Ovary (tissue), 9 donors: ENCODE data around the gene PRLR. TPM values are rescaled to one million over a fixed set of nuclear protein-coding genes. Genes with fewer than 3 reads are reported as not detected.
"Not testable (repeated sequence)": the region's sequence is repeated elsewhere in the genome, so short reads cannot be mapped to it uniquely, and the experiment has no call there.

ENCODE experiments used
- DNase-seq, 5 donors: peaks; one replicate each; pipeline ENCODE4 v3.0.0-alpha.2; 2019 to 2020
- H3K27ac ChIP-seq, 2 donors: fragments of 200-600 bp; one replicate each; pipeline versions ENCODE4 v1.5.1 to v1.8.0; 2019 to 2022
- H3K27me3 ChIP-seq: fragments of 200-600 bp; one replicate; pipeline ENCODE4 v1.8.0; 2022
- H3K36me3 ChIP-seq: fragments of 200-600 bp; sonication (generic); one replicate; pipeline ENCODE4 v1.5.1; 2019
- H3K4me1 ChIP-seq: one replicate; pipeline ENCODE4 v1.8.1; 2013; ENCODE audit warnings: mild to moderate bottlenecking, moderate library complexity; ENCODE audit not compliant: insufficient read depth
- H3K4me3 ChIP-seq: fragments of 200-600 bp; sonication (generic); one replicate; pipeline ENCODE4 v1.5.1; 2017
- H3K9me3 ChIP-seq, 2 donors: fragments of 200-600 bp in 1 of 2; sonication (generic) in 1 of 2; one replicate each; pipeline versions ENCODE4 v1.5.1 to v1.8.1; 2013 to 2019; ENCODE audit warnings: mild to moderate bottlenecking in 1 of 2, moderate library complexity in 1 of 2
- CTCF ChIP-seq, 3 donors: fragments of 450-650 bp in 2 of 3; fragments of 200-600 bp in 1 of 3; IDR thresholded peaks; one replicate each; pipeline versions ENCODE4 v1.5.1 to v1.8.0; 2016 to 2022; ENCODE audit warnings: antibody characterized with exemption in 3 of 3, mild to moderate bottlenecking in 1 of 3
- EP300 ChIP-seq: sonication (generic); formaldehyde crosslinking; IDR thresholded peaks from one replicate; pipeline ENCODE4 v1.6.1; 2017; ENCODE audit warnings: antibody characterized with exemption
- POLR2A ChIP-seq: fragments of 450-650 bp; IDR thresholded peaks from one replicate; pipeline ENCODE4 v1.6.1; 2017; ENCODE audit warnings: antibody characterized with exemption, mild to moderate bottlenecking, moderate library complexity
- WGBS, 3 donors: extraction: QIAGEN DNeasy Blood & Tissue Kit in 1 of 3; methylation state at CpG; one replicate each; pipeline versions ENCODE4 v1.1.5 to v1.1.7; 2013 to 2017; 5-methylcytosine and 5-hydroxymethylcytosine counted together
- intact Hi-C, 4 donors: fragments of 100-400 bp; cut with DNase I; formaldehyde crosslinking; loops; one replicate each; pipeline versions ENCODE4 v1.11.0 to v1.15.1; 2022 to 2023
- polyA plus RNA-seq, 2 donors: library from polyadenylated mRNA; stranded (reverse); fragments of 200-250 nt in 1 of 2; fragments of 350-450 nt in 1 of 2; fragmentation: Illumina TruSeq in 1 of 2; extraction: RNeasy Lipid Tissue Mini Kit (QIAGEN cat#74804) in 1 of 2; gene quantifications; one replicate each; pipeline ENCODE4 v1.2.3, GENCODE V29; 2013 to 2014
- total RNA-seq, 7 donors: library from RNA; depleted of rRNA in 2 of 7; stranded (reverse); fragments of >200 nt in 2 of 7; fragmentation: NEBNext Ultra II Directional in 3 of 7; extraction: Animal tissue kit (Norgen Biotek cat#: 25700) in 3 of 7; gene quantifications; one replicate each; pipeline versions ENCODE4 v1.1.0 to v1.2.4, GENCODE V29; 2016 to 2023
- donor health status: DM: no; HTN: no; CAD: no; lungs with moderate emphysema.
- donor health status: DM: no; HTN: no; CAD: no.
- donor health status: Bipolar disorder and iron deficiency.
- donor health status: DM: yes; HTN: yes; CAD: no.
- donor health status: DM: no; HTN: no; CAD: no.
- donor health status: DM: yes; HTN: yes; CAD: no.

The PRLR gene
- total and polyA plus RNA-seq, 9 donors, result 1.8 to 24.5 (median 8.1) TPM

GRCh38 chr5:35188031-35188457 lies 42.2 kb downstream of the PRLR start:
- Histone ChIP-seq H3K4me1 (no peaks in the 10 kb centered on the region), H3K27me3 (no peaks in the 10 kb centered on the region), H3K4me3 (no peak overlapping the region), H3K36me3 (no peaks in the 10 kb centered on the region), H3K9me3 (no peaks in the 10 kb centered on the region), H3K27ac (no peak overlapping the region)
- intact Hi-C loops, result loop anchor here in 1 of 4 donors (2.0 kb wide), 1 partner anchor 119 kb away; no protein-coding TSS in a partner anchor
- no peak for DNase-seq
- TF ChIP-seq POLR2A (no peak), CTCF (IDR thresholded peaks at IDR 0.05) (no peak), EP300 (no peak)
- 81 to 87% (median 86%) methylated on average over 9 of the region's 9 CpGs for WGBS, 3 donors

- DNase-seq, H3K9me3 ChIP-seq, H3K27me3 ChIP-seq, H3K4me1 ChIP-seq, H3K36me3 ChIP-seq, H3K27ac ChIP-seq, H3K4me3 ChIP-seq: not testable (repeated sequence)
- intact Hi-C loops, result loop anchor here in 1 of 4 donors (2.0 kb wide), 1 partner anchor 119 kb away; no protein-coding TSS in a partner anchor
- whole genome bisulfite sequencing, 3 donors, result 75 to 99% (median 94%) methylated on average over 3 of the region's 3 CpGs
These were observed 42.7 kb downstream of the PRLR start for GRCh38 chr5:35187621-35188020.

GRCh38 chr5:35186749-35187148 lies 43.5 kb downstream of the PRLR start:
- Histone ChIP-seq H3K4me1 (no peaks in the 10 kb centered on the region), H3K27ac (no peak overlapping the region), H3K36me3 (no peaks in the 10 kb centered on the region), H3K9me3 (no peaks in the 10 kb centered on the region), H3K4me3 (no peak overlapping the region), H3K27me3 (no peaks in the 10 kb centered on the region)
- 92 to 97% (median 97%) methylated on average over 5 of the region's 5 CpGs for WGBS, 3 donors
- TF ChIP-seq POLR2A (no peak), EP300 (no peak), CTCF (IDR thresholded peaks at IDR 0.05) (no peak)
- intact Hi-C loops, result no loop called here
- DNase-seq, result no peak

- no peak for TF ChIP-seq POLR2A
- no peak for TF ChIP-seq CTCF (IDR thresholded peaks at IDR 0.05)
- no peak for TF ChIP-seq EP300
- Histone ChIP-seq H3K27ac (no peak overlapping the region), H3K4me1 (no peaks in the 10 kb centered on the region), H3K9me3 (no peaks in the 10 kb centered on the region), H3K4me3 (no peak overlapping the region), H3K36me3 (no peaks in the 10 kb centered on the region), H3K27me3 (no peaks in the 10 kb centered on the region)
- WGBS, 3 donors, result 90 to 94% (median 92%) methylated on average over 4 of the region's 4 CpGs
- DNase-seq, result no peak
- intact Hi-C loops, result no loop called here
These were observed 44.8 kb downstream of the PRLR start for GRCh38 chr5:35185518-35185917.

GRCh38 chr5:35183556-35183955 lies 46.7 kb downstream of the PRLR start:
- Histone ChIP-seq H3K4me1 (no peaks in the 10 kb centered on the region), H3K9me3 (no peaks in the 10 kb centered on the region), H3K27ac (no peak overlapping the region), H3K4me3 (no peak overlapping the region), H3K27me3 (no peaks in the 10 kb centered on the region), H3K36me3 (no peaks in the 10 kb centered on the region)
- intact Hi-C loops, result no loop called here
- WGBS, 3 donors, result 73 to 91% (median 81%) methylated on average over 1 of the region's 1 CpG
- DNase-seq, result no peak
- TF ChIP-seq EP300, result no peak
- no peak for TF ChIP-seq CTCF (IDR thresholded peaks at IDR 0.05)
- TF ChIP-seq POLR2A, result no peak
